ENCODE results near the gene CHST2. TPM values are rescaled to one million over a fixed set of nuclear protein-coding genes. Genes with fewer than 3 reads are reported as not detected.

CHST2 gene
- total RNA-seq, 1 experiment from 2014 or later: 17.3 TPM

GRCh38 chr3:143158014-143158988, 38.7 kb downstream of the CHST2 start:
- POLR2A ChIA-PET: no interaction called here
- CTCF ChIA-PET: no interaction called here
- no peaks in the 10 kb centered on the region for H3K9me3 Mint-ChIP-seq
- no peak for TF ChIP-seq ARID4B (CRISPR knock-in tag; IDR thresholded peaks at IDR 0.05; ENCODE audit: borderline replicate concordance)
- no peak for TF ChIP-seq HMGA2 (CRISPR knock-in tag; IDR thresholded peaks at IDR 0.05)
- TF ChIP-seq MYBL2 (CRISPR knock-in tag; IDR thresholded peaks at IDR 0.05): no peak
- no peak for TF ChIP-seq ZNF219 (CRISPR knock-in tag; IDR thresholded peaks at IDR 0.05; ENCODE audit: borderline replicate concordance)
- no peak for TF ChIP-seq STAT6 (CRISPR knock-in tag; conservative IDR thresholded peaks at IDR 0.05; ENCODE audit: low read depth)
- no peak for TF ChIP-seq AR (CRISPR knock-in tag; IDR thresholded peaks at IDR 0.05)
- TF ChIP-seq ZNF281 (CRISPR knock-in tag; IDR thresholded peaks at IDR 0.05): no peak
- TF ChIP-seq ZSCAN18 (CRISPR knock-in tag; IDR thresholded peaks at IDR 0.05): no peak
- no peak for TF ChIP-seq ZNF532 (CRISPR knock-in tag; IDR thresholded peaks at IDR 0.05; ENCODE audit: borderline replicate concordance)
- TF ChIP-seq ZNF423 (CRISPR knock-in tag; IDR thresholded peaks at IDR 0.05): no peak
- no peak for TF ChIP-seq ESRRA (CRISPR knock-in tag; IDR thresholded peaks at IDR 0.05; ENCODE audit: borderline replicate concordance)
- TF ChIP-seq ZNF317 (CRISPR knock-in tag; IDR thresholded peaks at IDR 0.05; ENCODE audit: borderline replicate concordance, low read depth): no peak
- no peak for TF ChIP-seq NR2C2 (CRISPR knock-in tag; IDR thresholded peaks at IDR 0.05)
- no peak for TF ChIP-seq E2F1 (CRISPR knock-in tag; IDR thresholded peaks at IDR 0.05)

More at GRCh38 chr3:143158014-143158988, 38.7 kb downstream of the CHST2 start:
- Mint-ChIP-seq H3K4me1 (peaks cover 4% of the 10 kb centered on the region), H3K27me3 (ENCODE audit: low read depth) (no peaks in the 10 kb centered on the region), H3K36me3 (no peaks in the 10 kb centered on the region), H3K4me3 (no peak overlapping the region), H3K27ac (no peak overlapping the region)
- ATAC-seq (no peak), DNase-seq (ENCODE audit: low spot score) (no peak)

Data from WTC11 (cell line).